Astrocyte (in vitro differentiated cells and primary cell): ENCODE results near the gene ITPK1.
"Not testable (repeated sequence)": the region's sequence is repeated elsewhere in the genome, so short reads cannot be mapped to it uniquely, and the experiment has no call there.

ENCODE experiments used
- EZH2 ChIP-seq: IDR thresholded peaks from 2 replicates; pipeline ENCODE4 v1.6.1; 2012; ENCODE audit warnings: mild to moderate bottlenecking, low read length, inconsistent platforms; ENCODE audit not compliant: insufficient read depth
- TF ChIP-seq, protein P1 (sequence below): IDR thresholded peaks from 2 replicates; pipeline ENCODE4 v1.5.1; 2011; ENCODE audit warnings: low read depth, mild to moderate bottlenecking, inconsistent platforms, low read length, moderate library complexity; ENCODE audit not compliant: insufficient read depth

DNA sequence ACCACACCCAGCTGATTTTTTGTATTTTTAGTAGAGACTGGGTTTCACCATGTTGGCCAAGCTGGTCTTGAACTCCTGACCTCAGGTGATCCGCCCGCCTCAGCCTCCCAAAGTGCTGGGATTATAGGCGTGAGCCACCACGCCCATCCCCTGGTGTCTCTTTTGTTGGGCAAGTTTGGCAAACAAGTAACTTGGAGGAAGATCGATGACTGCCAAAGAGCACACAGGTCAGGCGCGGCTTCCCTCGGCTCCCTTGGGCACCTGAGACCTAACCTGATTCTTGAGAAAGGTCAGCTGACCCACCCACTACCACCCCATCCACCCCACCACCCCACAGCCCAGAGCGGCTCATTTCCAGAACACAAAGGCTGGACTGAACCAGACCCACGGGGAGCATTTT lies 9.9 kb downstream of the ITPK1 start:
- not testable (repeated sequence) for TF ChIP-seq EZH2
- TF ChIP-seq, protein P1, sequence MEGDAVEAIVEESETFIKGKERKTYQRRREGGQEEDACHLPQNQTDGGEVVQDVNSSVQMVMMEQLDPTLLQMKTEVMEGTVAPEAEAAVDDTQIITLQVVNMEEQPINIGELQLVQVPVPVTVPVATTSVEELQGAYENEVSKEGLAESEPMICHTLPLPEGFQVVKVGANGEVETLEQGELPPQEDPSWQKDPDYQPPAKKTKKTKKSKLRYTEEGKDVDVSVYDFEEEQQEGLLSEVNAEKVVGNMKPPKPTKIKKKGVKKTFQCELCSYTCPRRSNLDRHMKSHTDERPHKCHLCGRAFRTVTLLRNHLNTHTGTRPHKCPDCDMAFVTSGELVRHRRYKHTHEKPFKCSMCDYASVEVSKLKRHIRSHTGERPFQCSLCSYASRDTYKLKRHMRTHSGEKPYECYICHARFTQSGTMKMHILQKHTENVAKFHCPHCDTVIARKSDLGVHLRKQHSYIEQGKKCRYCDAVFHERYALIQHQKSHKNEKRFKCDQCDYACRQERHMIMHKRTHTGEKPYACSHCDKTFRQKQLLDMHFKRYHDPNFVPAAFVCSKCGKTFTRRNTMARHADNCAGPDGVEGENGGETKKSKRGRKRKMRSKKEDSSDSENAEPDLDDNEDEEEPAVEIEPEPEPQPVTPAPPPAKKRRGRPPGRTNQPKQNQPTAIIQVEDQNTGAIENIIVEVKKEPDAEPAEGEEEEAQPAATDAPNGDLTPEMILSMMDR: not testable (repeated sequence)
